Testis (tissue), 3 donors: ENCODE measurements around the gene DENND1C. TPM values are rescaled to one million over a fixed set of nuclear protein-coding genes. Genes with fewer than 3 reads are reported as not detected.

Experiments used
- DNase-seq: peaks from one replicate; pipeline ENCODE4 v3.0.0-alpha.2; 2019
- H3K27ac ChIP-seq, 2 donors: fragments of 200-600 bp; sonication (generic); one replicate each; pipeline ENCODE4 v1.5.1; 2019
- H3K27me3 ChIP-seq: fragments of 200-600 bp; sonication (generic); one replicate; pipeline ENCODE4 v1.5.1; 2019
- H3K36me3 ChIP-seq: fragments of 200-600 bp; sonication (generic); one replicate; pipeline ENCODE4 v1.5.1; 2017; ENCODE audit warnings: low read depth; ENCODE audit errors: missing control alignments
- H3K4me1 ChIP-seq: fragments of 200-600 bp; sonication (generic); one replicate; pipeline ENCODE4 v1.5.1; 2019
- H3K4me3 ChIP-seq, 2 donors: fragments of 200-600 bp; sonication (generic); one replicate each; pipeline ENCODE4 v1.5.1; 2017 to 2019
- H3K9me3 ChIP-seq: fragments of 200-600 bp; sonication (generic); one replicate; pipeline ENCODE4 v1.5.1; 2017
- POLR2A ChIP-seq: fragments of 450-650 bp; IDR thresholded peaks from one replicate; pipeline ENCODE4 v1.6.1; 2017; ENCODE audit warnings: antibody characterized with exemption, mild to moderate bottlenecking, moderate library complexity
- WGBS, 2 donors: methylation state at CpG; one replicate each; pipeline ENCODE4 v1.1.5; 2018; 5-methylcytosine and 5-hydroxymethylcytosine counted together
- intact Hi-C: fragments of 100-400 bp; cut with DNase I; formaldehyde crosslinking; loops from one replicate; pipeline ENCODE4 v1.15.1; 2023; ENCODE audit warnings: low total_unique reads
- polyA plus RNA-seq: library from polyadenylated mRNA; stranded (reverse); fragments of 350-450 nt; fragmentation: Illumina TruSeq; extraction: RNeasy Lipid Tissue Mini Kit (QIAGEN cat#74804); gene quantifications from one replicate; pipeline ENCODE4 v1.2.3, GENCODE V29; 2014; ENCODE audit warnings: low read depth, low replicate concordance; ENCODE audit not compliant: insufficient read depth
- total RNA-seq, 2 donors: library from RNA; depleted of rRNA; stranded (reverse); fragments of >200 nt; gene quantifications; one replicate each; pipeline ENCODE4 v1.2.3, GENCODE V29; 2016
- TF ChIP-seq, protein P1 (sequence below), 3 experiments: fragments of 450-650 bp in 2 of 3; fragments of 200-600 bp in 1 of 3; sonication (generic) in 1 of 3; IDR thresholded peaks; one replicate each; pipeline ENCODE4 v1.5.1; 2016 to 2019; ENCODE audit warnings: antibody characterized with exemption in 3 of 3, mild to moderate bottlenecking in 2 of 3, moderate library complexity in 1 of 3

DENND1C gene
- total and polyA plus RNA-seq, 3 donors from 2014 or later = 1.9 to 3.2 (median 2.9) TPM

DNA sequence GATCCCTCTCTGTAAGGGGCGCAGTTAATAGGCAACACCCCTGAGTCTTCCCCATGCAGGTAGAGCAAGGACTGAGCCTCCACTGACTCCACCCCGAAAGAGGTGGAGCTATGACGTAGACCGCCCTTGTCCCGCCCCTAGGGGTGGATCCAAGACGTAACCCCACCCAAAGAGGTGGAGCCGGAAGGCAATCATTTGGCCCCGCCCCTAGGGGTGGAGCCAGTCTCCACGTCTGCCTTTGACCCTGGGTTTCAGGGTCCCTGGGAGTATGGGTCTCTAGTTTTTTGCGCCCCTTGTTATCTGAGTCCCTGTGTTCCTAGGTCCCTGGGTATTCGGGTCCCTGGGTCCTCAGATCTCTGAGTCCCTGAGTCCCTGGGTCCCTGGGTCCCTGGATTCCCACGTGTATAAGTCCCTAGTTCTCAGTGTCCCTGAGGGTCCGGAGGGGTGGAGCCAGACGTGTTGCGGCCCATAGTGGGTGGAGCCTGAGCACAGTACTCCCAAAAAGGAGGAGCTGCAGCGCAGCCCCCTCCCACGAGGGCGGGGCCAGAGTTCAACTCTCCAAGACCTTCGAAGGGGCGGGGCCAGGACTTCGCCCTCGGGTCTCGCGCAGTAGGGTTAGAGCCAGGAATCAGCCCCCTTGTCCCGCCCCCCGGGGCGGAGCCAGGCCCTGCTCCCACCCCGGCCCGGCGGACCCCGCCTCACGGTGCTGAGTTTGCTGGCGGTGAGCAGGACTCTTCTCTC lies 5.3 kb downstream of the DENND1C start:
- peak overlapping the region; percentile 15 to 25 for H3K4me3 ChIP-seq
- no peaks in the 10 kb centered on the region for H3K9me3 ChIP-seq
- WGBS, 2 donors = 12 to 16% methylated on average over 11 to 33 of the region's 33 CpGs
- intact Hi-C loops = no loop called here
- DNase-seq = peak; percentile 83
- H3K4me1 ChIP-seq = no peaks in the 10 kb centered on the region
- no peaks in the 10 kb centered on the region for H3K36me3 ChIP-seq
- TF ChIP-seq POLR2A = no peak
- TF ChIP-seq, protein P1, sequence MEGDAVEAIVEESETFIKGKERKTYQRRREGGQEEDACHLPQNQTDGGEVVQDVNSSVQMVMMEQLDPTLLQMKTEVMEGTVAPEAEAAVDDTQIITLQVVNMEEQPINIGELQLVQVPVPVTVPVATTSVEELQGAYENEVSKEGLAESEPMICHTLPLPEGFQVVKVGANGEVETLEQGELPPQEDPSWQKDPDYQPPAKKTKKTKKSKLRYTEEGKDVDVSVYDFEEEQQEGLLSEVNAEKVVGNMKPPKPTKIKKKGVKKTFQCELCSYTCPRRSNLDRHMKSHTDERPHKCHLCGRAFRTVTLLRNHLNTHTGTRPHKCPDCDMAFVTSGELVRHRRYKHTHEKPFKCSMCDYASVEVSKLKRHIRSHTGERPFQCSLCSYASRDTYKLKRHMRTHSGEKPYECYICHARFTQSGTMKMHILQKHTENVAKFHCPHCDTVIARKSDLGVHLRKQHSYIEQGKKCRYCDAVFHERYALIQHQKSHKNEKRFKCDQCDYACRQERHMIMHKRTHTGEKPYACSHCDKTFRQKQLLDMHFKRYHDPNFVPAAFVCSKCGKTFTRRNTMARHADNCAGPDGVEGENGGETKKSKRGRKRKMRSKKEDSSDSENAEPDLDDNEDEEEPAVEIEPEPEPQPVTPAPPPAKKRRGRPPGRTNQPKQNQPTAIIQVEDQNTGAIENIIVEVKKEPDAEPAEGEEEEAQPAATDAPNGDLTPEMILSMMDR (IDR thresholded peaks at IDR 0.05) = no peak
- no peak overlapping the region for H3K27ac ChIP-seq
- H3K27me3 ChIP-seq = no peaks in the 10 kb centered on the region

DNA sequence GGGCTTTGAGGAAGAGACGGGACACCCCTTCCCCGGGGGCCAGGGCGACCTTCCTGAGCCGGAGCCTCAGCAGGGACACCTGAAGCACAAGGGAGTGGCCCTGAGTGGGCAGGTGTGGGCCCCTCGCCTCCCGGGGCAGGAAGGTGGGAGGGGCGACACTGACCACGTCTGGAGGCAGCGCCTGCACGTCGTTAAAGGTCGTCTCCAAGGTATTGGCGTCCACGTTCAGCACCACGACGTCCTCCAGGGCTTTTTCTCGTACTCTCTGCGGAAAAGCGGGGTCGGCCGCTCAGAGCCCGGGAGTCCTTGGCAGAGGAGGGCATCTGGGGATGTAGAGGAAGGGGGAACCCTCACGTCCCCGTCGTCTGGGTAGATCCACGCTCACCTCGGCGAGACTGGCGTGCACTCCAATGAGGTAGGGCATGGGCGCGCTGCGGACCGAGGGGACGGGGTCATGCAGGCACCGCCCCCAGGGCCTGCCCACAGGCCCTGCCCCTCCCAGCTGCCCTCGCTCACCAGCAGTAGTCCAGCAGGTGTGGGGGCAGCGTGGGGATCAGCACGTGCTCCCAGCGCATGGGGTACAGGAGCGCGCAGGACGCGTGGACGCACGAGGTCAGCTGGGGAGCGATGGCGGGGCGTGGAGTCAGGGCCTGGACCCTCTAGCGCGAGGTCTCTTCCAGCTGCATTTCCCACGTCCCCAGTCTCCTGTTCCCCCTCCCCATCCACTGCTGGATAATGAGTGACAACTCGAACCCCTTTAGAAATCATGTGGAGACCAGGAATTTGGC lies 6.1 kb downstream of the DENND1C start:
- Histone ChIP-seq H3K4me1 (no peaks in the 10 kb centered on the region), H3K4me3 (peak overlapping the region; percentile 6 to 25), H3K27me3 (no peaks in the 10 kb centered on the region), H3K27ac (no peak overlapping the region), H3K9me3 (no peaks in the 10 kb centered on the region), H3K36me3 (no peaks in the 10 kb centered on the region)
- 7 to 24% methylated on average over 15 to 44 of the region's 52 CpGs for WGBS, 2 donors
- no peak for DNase-seq
- TF ChIP-seq, protein P1 (IDR thresholded peaks at IDR 0.05) = no peak
- TF ChIP-seq POLR2A = no peak
- intact Hi-C loops = no loop called here

DNA sequence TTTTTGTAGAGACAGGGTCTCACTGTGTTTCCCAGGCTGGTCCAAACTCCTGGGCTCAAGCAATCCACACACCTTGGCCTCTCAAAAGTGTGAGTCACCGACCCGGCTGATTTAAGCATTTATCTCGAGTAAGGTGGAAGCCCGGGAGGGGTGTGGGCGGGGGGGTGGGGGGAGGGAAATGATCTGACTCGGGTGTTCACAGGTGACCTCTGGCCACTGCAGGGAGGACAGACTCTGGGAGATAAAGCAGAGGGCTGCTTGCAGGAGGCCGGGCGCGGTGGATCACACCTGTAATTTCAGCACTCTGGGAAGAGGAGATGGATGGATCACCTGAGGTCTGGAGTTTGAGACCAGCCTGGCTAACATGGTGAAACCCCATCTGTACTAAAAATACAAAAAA lies 7.9 kb downstream of the DENND1C start:
- intact Hi-C loops = no loop called here
- H3K27ac ChIP-seq = no peak overlapping the region
- H3K4me3 ChIP-seq = no peak overlapping the region
- no peak for DNase-seq
- no peaks in the 10 kb centered on the region for H3K4me1 ChIP-seq
- no peaks in the 10 kb centered on the region for H3K36me3 ChIP-seq
- H3K9me3 ChIP-seq = no peaks in the 10 kb centered on the region
- no peaks in the 10 kb centered on the region for H3K27me3 ChIP-seq
- 76 to 80% methylated on average over 9 of the region's 9 CpGs for WGBS, 2 donors
- TF ChIP-seq POLR2A = no peak
- TF ChIP-seq, protein P1 (IDR thresholded peaks at IDR 0.05) = no peak

DNA sequence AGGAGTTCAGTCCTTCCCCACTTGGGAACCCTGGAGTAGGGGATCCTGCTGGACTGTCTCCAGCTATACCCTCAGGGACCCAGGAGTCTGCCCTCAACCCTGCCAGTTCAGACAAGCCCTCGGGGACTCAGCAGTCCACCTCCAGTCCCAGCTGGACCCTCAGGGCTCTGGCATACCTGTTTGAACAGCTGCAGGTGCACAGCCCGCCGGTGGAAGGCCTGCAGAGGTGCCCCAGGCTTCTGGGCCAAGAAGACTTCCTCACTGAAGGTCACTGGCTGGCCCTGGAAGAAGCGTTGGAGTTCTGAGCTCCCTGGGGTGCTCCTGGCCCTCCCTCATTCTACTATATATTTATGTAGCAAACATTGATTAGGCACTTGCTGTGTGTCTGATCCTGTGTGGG lies 8.9 kb downstream of the DENND1C start:
- H3K36me3 ChIP-seq = no peaks in the 10 kb centered on the region
- no peak for DNase-seq
- H3K27ac ChIP-seq = no peak overlapping the region
- 11 to 52% methylated on average over 1 to 4 of the region's 4 CpGs for WGBS, 2 donors
- no peak overlapping the region for H3K4me3 ChIP-seq
- no peaks in the 10 kb centered on the region for H3K4me1 ChIP-seq
- TF ChIP-seq POLR2A = no peak
- TF ChIP-seq, protein P1 (IDR thresholded peaks at IDR 0.05) = no peak
- H3K9me3 ChIP-seq = no peaks in the 10 kb centered on the region
- no peaks in the 10 kb centered on the region for H3K27me3 ChIP-seq
- intact Hi-C loops = no loop called here
